ENCODE results near the gene NCAPG2.

Gene NCAPG2

DNA sequence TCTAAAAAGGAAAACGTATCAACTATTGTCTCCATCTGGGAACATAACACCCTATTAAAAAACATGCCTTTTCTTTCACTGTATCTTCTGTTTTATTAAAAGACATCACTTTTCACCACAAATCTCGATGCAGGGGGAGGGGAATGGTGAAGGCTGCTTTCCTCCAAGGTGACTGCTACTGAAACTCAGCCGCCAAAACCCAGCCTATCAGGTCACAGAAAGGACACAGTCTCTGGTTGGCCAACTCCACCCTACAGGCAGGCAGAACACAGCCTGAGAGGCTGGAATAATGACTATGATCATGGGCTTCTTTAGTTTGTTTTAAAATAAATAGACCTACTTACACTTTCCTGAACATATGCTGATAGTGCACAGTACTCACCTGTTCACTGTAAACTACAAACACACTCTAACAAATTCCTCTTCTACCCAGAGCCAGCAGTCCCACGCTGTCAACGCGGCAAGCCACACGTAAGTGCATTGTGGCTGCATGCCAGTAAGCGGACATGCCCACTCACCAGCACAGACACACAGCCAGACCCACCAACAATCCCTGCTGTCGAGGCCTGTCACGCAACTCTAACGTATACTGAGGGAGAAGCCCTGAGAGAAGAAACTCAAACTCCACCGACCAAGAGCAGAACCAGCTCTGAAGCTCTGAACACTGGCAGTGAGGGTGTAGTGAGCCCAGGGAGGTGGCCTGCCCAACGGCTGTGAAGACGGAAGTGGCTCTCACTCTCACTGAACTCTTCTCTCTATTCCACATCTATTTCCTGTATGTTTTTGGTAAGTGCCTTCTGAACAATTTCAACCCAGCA, 41.8 kb downstream of the NCAPG2 start:
- no peak for DNase-seq (ENCODE audit: low spot score)
- H3K27ac ChIP-seq: no peak overlapping the region
- H3K4me3 ChIP-seq: no peak overlapping the region
- TF ChIP-seq, protein P1, sequence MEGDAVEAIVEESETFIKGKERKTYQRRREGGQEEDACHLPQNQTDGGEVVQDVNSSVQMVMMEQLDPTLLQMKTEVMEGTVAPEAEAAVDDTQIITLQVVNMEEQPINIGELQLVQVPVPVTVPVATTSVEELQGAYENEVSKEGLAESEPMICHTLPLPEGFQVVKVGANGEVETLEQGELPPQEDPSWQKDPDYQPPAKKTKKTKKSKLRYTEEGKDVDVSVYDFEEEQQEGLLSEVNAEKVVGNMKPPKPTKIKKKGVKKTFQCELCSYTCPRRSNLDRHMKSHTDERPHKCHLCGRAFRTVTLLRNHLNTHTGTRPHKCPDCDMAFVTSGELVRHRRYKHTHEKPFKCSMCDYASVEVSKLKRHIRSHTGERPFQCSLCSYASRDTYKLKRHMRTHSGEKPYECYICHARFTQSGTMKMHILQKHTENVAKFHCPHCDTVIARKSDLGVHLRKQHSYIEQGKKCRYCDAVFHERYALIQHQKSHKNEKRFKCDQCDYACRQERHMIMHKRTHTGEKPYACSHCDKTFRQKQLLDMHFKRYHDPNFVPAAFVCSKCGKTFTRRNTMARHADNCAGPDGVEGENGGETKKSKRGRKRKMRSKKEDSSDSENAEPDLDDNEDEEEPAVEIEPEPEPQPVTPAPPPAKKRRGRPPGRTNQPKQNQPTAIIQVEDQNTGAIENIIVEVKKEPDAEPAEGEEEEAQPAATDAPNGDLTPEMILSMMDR (IDR thresholded peaks at IDR 0.05): no peak

DNA sequence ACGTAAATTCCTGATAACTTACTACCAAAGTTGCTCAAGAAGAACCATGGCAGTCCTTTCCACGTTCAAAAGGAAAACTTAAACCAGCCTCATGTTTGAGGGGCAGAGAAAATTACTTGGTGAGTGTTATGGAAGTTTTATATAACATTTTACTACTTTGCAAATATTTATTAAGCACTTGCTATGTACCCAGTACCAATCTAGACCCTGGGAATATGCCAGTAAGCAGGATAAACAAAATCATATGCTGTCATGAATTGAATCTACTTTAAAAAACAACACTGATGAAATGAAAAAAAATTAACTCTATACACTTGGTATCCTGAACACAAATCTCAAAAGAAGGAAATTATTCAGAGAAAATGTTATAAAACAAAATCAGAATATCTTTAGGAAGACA, 46.1 kb downstream of the NCAPG2 start:
- no peak for DNase-seq (ENCODE audit: low spot score)
- TF ChIP-seq, protein P1 (IDR thresholded peaks at IDR 0.05): no peak
- Histone ChIP-seq H3K27ac (no peak overlapping the region), H3K4me3 (no peak overlapping the region)

DNA sequence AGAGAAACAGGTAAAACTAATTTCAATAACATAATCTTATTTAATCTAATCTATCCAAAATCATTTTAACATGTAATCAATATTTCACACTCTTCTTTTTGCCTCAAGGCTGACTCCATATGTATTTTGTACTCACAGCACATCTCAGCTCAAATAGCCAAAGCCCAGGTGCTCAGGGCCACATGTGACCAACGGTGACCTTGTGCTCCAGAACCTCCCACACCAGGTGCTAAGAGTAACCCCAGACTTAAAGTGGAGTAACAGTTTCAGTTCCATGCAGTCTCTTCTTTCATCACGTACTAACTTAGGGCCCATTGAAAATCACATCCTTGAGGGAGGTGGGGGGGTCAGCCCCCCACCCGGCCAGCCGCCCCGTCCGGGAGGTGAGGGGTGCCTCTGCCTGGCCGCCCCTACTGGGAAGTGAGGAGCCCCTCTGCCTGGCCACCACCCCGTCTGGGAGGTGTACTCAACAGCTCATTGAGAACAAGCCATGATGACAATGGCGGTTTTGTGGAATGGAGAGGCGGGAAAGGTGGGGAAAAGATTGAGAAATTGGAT, 47.3 kb downstream of the NCAPG2 start:
- TF ChIP-seq, protein P1 (IDR thresholded peaks at IDR 0.05): no peak
- DNase-seq (ENCODE audit: low spot score): no peak
- H3K27ac ChIP-seq: no peak overlapping the region
- H3K4me3 ChIP-seq: no peak overlapping the region

DNA sequence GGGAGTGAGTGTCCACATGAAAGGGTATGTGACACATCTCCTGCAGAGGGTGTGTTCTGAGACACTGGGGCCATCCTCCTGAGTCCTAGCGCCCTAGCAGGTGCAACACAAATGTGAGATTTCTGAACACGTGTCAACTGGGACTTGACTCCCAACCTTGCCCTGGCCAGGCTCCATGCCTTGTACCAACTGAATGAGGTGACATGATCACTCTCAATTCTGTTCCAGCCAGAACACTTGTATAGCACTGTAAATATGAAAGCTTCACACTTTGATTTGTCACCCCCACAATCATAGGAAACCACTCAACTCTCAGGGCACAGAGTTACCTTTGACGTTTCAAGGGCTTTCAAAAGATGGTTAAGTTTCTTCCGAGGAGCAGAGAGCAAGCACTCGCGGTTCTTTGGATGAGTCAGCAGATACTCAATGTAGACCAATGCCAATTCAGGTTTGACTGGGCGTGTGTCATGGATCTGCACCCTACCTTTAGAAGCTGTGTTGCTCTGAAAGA, 48.6 kb downstream of the NCAPG2 start:
- Histone ChIP-seq H3K4me3 (no peak overlapping the region), H3K27ac (no peak overlapping the region)
- TF ChIP-seq, protein P1 (IDR thresholded peaks at IDR 0.05): no peak
- no peak for DNase-seq (ENCODE audit: low spot score)

DNA sequence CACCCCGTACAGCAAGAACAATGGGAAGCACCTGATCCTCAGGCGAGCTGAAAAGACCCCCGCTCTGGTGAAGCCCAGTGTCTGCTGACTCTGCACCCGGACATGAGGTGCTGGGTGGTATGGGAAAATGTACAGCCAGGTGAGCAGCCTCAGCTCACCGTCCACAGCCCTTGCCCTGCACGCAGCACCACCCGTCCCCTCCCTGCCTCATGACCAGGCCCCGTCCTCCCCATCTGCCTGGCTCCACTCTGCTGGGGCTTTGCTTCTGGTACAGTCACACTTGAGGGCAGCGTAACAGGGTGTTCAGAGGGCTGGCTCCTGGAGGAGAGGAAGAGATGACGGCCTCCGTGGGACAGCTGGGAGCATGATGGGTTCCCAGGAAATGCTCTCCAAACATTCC, 49.1 kb downstream of the NCAPG2 start:
- DNase-seq (ENCODE audit: low spot score): no peak
- Histone ChIP-seq H3K4me3 (no peak overlapping the region), H3K27ac (no peak overlapping the region)
- TF ChIP-seq, protein P1 (IDR thresholded peaks at IDR 0.05): no peak

DNA sequence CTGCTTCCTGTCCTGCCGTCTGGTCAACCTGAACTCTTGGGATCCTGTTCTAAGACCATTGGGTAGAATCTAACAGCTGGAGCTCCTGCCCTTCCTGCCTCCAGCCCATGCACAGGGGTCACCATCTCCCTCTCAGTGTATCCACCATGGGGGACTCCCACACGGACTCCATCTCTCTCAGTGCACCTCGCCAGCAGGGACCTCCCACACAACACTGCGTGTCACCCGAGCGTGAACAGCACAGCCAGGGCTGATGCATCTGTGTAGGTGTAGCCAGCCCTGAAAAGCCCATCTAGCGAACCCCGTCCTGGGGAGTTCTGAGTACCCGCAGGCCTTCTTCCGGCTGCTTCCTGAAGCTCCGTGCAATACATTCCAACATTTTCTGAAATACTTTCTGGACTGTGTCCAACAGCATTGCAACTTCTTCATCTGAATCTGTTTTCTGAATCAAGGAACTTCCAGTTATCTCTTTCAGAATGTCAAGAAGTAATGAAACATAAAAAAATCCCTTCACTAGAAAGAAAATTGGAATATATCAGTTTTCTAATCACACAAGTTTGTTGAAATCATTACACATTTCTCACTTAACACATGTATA, 52.5 kb downstream of the NCAPG2 start:
- Histone ChIP-seq H3K4me3 (no peak overlapping the region), H3K27ac (no peak overlapping the region)
- no peak for DNase-seq (ENCODE audit: low spot score)
- TF ChIP-seq, protein P1 (IDR thresholded peaks at IDR 0.05): no peak

All from coronary artery (tissue), 2 donors.